Mucosa of descending colon (tissue), 3 donors: ENCODE data around the gene PAX7. TPM values are rescaled to one million over a fixed set of nuclear protein-coding genes. Genes with fewer than 3 reads are reported as not detected.

Experiments
- ATAC-seq: fragments of 200-7000 bp; cut with Tn5 transposase; one replicate; pipeline ENCODE4 v1.9.1; 2020; ENCODE audit warnings: mild to moderate bottlenecking, moderate library complexity
- DNase-seq, 3 donors: peaks; one replicate each; pipeline ENCODE4 v3.0.0-alpha.2; 2020
- H3K36me3 ChIP-seq: fragments of 200-600 bp; one replicate; pipeline ENCODE4 v1.8.0; 2021; ENCODE audit warnings: low read depth, mild to moderate bottlenecking
- H3K4me1 ChIP-seq: fragments of 200-600 bp; one replicate; pipeline ENCODE4 v1.8.0; 2021; ENCODE audit warnings: low read depth, mild to moderate bottlenecking
- H3K4me3 ChIP-seq: fragments of 200-600 bp; one replicate; pipeline ENCODE4 v1.8.0; 2021; ENCODE audit warnings: mild to moderate bottlenecking
- H3K9me3 ChIP-seq: fragments of 200-600 bp; one replicate; pipeline ENCODE4 v1.8.0; 2021; ENCODE audit warnings: mild to moderate bottlenecking
- CTCF ChIP-seq: fragments of 200-600 bp; IDR thresholded peaks from one replicate; pipeline ENCODE4 v1.8.0; 2022; ENCODE audit warnings: antibody characterized with exemption, mild to moderate bottlenecking
- intact Hi-C, 2 donors: fragments of 100-400 bp; cut with DNase I in 1 of 2; cut with micrococcal nuclease in 1 of 2; formaldehyde crosslinking; loops; one replicate each; pipeline versions ENCODE4 v1.11.0 to v1.11.1; 2022; cut with DNase I, micrococcal nuclease
- total RNA-seq, 3 donors: library from RNA; stranded (reverse); fragmentation: NEBNext Ultra II Directional in 2 of 3; extraction: Animal tissue kit (Norgen Biotek cat#: 25700) in 2 of 3; gene quantifications; one replicate each; pipeline versions ENCODE4 v1.2.1 to v1.2.4, GENCODE V29; 2021 to 2023
- donor health status: DM: no; HTN: no; CAD: no; lungs with moderate emphysema.
- donor health status: DM: no; HTN: no; CAD: no.
- donor health status: DM: no; HTN: yes; CAD: no.

The PAX7 gene
- total RNA-seq, 3 donors from 2014 or later, result not detected

- ATAC-seq, result no peak
- H3K4me1 ChIP-seq, result no peaks in the 10 kb centered on the region
- intact Hi-C loops, result no loop called here
- no peaks in the 10 kb centered on the region for H3K9me3 ChIP-seq
- H3K36me3 ChIP-seq, result no peaks in the 10 kb centered on the region
- H3K4me3 ChIP-seq, result no peak overlapping the region
- no peak for TF ChIP-seq CTCF
- DNase-seq, result no peak
Measured at GRCh38 chr1:18719786-18720451, 89.3 kb downstream of the PAX7 start.

DNA sequence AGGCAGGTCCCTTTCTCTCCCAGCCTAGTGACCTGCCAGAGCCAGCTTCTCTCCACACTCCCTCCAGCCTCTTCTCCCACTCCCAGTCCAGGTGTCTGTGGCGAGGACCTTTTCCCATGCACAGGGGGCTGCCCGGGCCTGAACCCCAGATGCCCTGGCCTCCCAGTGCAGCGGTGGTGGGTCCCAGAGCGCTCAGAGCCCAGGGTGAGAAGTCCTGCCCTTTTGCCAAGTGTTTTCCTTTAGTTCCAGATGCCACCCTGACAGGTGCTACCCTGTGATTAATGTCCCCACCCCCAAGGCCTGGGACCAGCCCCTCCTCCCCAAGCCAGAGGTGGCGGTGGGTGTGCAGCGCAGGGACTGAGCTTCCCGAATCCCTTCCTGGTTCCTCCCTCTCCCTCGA is 90.4 kb downstream of the PAX7 start:
- intact Hi-C loops, result no loop called here
- Histone ChIP-seq H3K9me3 (no peaks in the 10 kb centered on the region), H3K36me3 (no peaks in the 10 kb centered on the region), H3K4me1 (no peaks in the 10 kb centered on the region), H3K4me3 (no peak overlapping the region)
- ATAC-seq (no peak), DNase-seq (no peak)
- TF ChIP-seq CTCF, result no peak

GRCh38 chr1:18721776-18722175 is 91.1 kb downstream of the PAX7 start:
- ATAC-seq, result no peak
- H3K36me3 ChIP-seq, result no peaks in the 10 kb centered on the region
- intact Hi-C loops, result no loop called here
- no peak overlapping the region for H3K4me3 ChIP-seq
- no peaks in the 10 kb centered on the region for H3K9me3 ChIP-seq
- DNase-seq, result no peak
- no peak for TF ChIP-seq CTCF
- no peaks in the 10 kb centered on the region for H3K4me1 ChIP-seq

DNA sequence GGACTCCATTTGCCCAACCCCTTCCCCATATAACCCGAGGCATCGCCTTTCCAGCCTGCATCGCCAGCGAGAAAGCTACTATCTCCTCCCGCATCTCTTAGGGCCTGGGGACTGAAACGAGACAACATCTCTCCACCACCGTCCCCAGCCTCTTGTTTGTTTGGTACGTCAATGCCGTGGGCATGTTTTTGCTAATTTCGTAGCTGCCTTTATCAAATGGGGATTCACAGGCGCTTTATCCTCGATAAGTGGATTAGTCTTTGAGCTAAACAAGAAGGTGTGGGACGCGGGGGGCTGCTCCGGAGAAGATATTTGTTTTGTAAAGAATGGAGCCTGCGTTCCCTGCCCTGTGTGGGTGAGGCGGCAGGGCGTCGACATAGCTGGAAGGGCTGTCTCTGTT is 91.6 kb downstream of the PAX7 start:
- TF ChIP-seq CTCF, result no peak
- ATAC-seq, result no peak
- H3K9me3 ChIP-seq, result no peaks in the 10 kb centered on the region
- H3K4me1 ChIP-seq, result no peaks in the 10 kb centered on the region
- no peak overlapping the region for H3K4me3 ChIP-seq
- H3K36me3 ChIP-seq, result no peaks in the 10 kb centered on the region
- intact Hi-C loops, result no loop called here
- no peak for DNase-seq

DNA sequence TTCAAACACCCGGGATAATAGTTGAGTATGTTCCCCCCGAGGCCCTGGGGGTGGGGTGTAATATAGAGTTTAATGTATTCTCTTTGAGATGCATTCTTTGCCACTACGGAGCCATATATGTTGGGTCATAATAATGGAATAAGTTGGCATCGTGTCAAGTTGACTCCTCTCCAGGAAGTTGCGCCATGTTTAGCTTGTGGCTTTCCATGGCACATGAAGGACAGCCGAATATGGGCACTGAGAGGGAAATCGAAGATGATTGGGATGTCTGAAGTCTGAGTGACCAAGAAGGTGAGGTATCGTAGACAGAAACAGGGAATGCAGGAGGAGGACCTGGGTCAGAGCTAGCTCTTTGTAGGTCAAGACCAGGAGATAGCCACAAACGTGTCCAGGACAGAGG is 92.6 kb downstream of the PAX7 start:
- intact Hi-C loops, result no loop called here
- TF ChIP-seq CTCF, result no peak
- no peak for ATAC-seq

More for the DNA sequence above, 92.6 kb downstream of the PAX7 start:
- no peak overlapping the region for H3K4me3 ChIP-seq
- no peaks in the 10 kb centered on the region for H3K9me3 ChIP-seq
- H3K4me1 ChIP-seq, result no peaks in the 10 kb centered on the region
- DNase-seq, result no peak
- no peaks in the 10 kb centered on the region for H3K36me3 ChIP-seq
